OCI-LY1 (cell line): ENCODE results near the gene SIN3A.

Experiments used
- CTCF ChIP-seq: fragments of 200-600 bp; sonication (generic), shearing (Covaris generic); IDR thresholded peaks from 2 replicates; pipeline ENCODE4 v1.5.1; 2017; ENCODE audit warnings: mild to moderate bottlenecking, antibody characterized with exemption, low read length, moderate library complexity, mixed read lengths
- EZH2 ChIP-seq: fragments of 200-600 bp; sonication (generic), shearing (Covaris generic); IDR thresholded peaks from 2 replicates; pipeline ENCODE4 v1.8.0; 2017; ENCODE audit warnings: borderline replicate concordance, mixed run types, mild to moderate bottlenecking, antibody characterized with exemption, low read length, moderate library complexity, mixed read lengths

- TF ChIP-seq CTCF, result no peak
- TF ChIP-seq EZH2, result no peak
Observed at GRCh38 chr15:75403892-75404291, 47.6 kb downstream of the SIN3A start.
